Activated T-cell treated with anti-CD3 and anti-CD28 coated beads for 24 hours (primary cell): ENCODE data around the gene SLC1A6.
"Not testable (repeated sequence)": the region's sequence is repeated elsewhere in the genome, so short reads cannot be mapped to it uniquely, and the experiment has no call there.

Source experiments
- DNase-seq: peaks from one replicate; pipeline ENCODE4 v3.0.0-alpha.2; 2020; ENCODE audit warnings: low read depth

Gene SLC1A6

GRCh38 chr19:14957464-14957863 lies 22.2 kb downstream of the SLC1A6 start:
- DNase-seq = no peak

GRCh38 chr19:14954071-14954655 lies 25.5 kb downstream of the SLC1A6 start:
- DNase-seq = no peak

DNA sequence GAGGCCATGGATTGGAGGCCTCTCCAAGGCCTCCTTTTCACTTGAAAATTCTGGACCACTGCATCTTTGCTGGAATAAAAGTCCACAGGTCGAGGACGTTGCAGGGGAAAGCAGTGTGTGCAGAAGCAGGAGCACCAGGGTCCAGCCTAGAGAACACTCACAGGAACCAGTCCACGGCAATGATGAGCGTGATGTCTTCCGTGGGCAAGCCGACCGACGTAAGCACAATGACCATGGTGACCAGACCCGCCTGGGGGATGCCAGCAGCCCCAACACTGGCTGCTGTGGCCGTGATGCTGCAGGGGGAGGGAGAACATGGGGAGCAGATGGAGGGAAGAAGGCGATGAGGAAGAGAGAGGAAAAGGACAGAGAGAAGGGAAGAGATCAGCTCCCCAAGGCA lies 26.9 kb downstream of the SLC1A6 start:
- DNase-seq = no peak

GRCh38 chr19:14950421-14950820 lies 29.2 kb downstream of the SLC1A6 start:
- DNase-seq = no peak

DNA sequence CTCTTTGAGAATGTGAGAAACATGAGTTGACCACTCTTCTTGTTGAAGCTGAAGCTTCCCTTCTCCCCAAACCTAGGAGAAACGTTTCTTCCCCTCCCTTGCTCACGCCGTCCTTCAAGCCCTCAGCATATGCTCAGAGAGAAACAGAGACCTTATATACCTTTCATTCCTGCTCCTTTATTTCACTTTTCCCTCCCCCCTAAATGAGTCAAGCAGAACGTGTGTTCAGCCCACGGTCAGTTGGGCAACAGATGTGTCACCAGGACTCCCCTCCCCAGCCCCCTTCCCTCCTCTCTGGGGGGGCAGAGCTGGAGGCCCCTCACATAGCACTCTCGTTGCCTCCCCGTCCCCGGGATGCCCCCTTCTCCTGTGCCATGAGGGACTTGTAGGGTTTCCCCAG lies 29.8 kb downstream of the SLC1A6 start:
- DNase-seq = no peak

DNA sequence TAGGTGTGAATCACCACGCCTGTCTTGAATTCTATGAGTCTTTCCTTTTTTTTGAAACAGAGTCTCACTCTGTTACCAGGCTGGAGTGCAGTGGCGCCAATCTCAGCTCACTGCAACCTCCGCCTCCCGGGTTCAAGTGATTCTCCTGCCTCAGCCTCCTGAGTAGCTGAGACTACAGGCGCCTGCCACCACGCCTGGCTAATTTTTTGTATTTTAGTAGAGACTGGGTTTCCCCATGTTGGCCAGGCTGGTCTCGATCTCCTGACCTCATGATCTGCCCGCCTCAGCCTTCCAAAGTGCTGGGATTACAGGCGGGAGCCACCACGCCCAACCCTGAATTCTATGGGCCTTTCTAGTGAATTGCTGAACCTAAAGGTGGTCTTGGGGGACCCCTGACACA lies 30.3 kb downstream of the SLC1A6 start:
- DNase-seq = not testable (repeated sequence)

- no peak for DNase-seq
These were observed 35.2 kb downstream of the SLC1A6 start for GRCh38 chr19:14944456-14944855.

GRCh38 chr19:14943601-14944000 lies 36.1 kb downstream of the SLC1A6 start:
- no peak for DNase-seq

GRCh38 chr19:14941189-14941588 lies 38.5 kb downstream of the SLC1A6 start, which contains the start of gene OR7C2:
Gene OR7C2 (plus strand): TSS chr19:14941489. CDS start chr19:14941489, 0 bp downstream.
- no peak for DNase-seq

GRCh38 chr19:14940266-14940665 lies 39.4 kb downstream of the SLC1A6 start:
- no peak for DNase-seq

DNA sequence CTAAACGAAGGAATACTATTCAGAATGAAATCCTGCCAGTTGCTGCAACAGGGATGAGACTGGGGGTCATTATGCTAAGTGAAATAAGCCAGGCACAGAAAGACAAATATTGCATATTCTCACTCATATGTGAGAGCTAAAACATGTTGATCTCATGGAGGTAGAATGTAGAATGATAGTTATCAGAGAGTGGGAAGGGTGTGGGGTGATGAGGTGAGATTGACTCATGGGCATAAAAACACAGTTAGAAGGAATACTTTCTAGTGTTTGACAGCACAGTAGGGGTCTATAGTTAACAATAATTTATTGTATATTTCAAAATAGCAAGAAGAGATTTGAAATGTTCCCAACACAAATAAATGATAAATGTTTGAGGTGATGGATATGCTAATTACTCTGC lies 46.2 kb downstream of the SLC1A6 start:
- no peak for DNase-seq

GRCh38 chr19:14916848-14917247 lies 62.8 kb downstream of the SLC1A6 start:
- DNase-seq = no peak

GRCh38 chr19:14915116-14915515 lies 64.5 kb downstream of the SLC1A6 start:
- DNase-seq = no peak

GRCh38 chr19:14906711-14907110 lies 73.0 kb downstream of the SLC1A6 start:
- DNase-seq = no peak

DNA sequence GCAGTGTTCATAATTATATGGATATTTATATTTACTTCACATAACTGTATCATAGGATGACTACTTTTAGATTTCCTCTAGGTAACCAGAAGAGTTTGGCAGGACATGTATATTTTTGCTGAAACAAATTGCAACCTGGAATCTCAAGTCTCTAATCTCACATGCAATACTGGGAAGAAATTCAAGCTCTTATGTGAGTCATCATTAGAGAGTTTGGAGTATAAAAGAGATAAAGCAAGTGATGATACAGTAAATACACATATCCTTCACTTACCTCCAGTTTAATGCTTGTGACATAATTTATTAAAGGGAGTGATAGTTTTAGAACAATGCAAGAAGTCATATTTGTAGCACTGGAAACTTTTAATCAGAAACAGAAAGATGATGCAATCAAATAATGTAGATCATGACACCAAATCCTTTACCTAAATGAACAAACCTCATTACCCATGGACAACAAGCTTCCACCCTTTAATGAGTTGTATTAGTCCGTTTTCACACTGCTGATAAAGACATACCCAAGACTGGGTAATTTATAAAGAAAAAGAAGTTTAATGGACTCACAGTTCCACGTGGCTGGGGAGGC lies 77.9 kb downstream of the SLC1A6 start:
- DNase-seq = no peak
